HEK293T (cell line): ENCODE measurements around the gene TIRAP.

Experiments
- CTCF ChIA-PET: fragments of 350-600 bp; formaldehyde crosslinking; extraction: SDS; loops from one replicate; lab custom pipeline; 2021; ENCODE audit warnings: antibody characterized with exemption, inconsistent platforms; lab: Yijun Ruan, JAX
- POLR2A ChIA-PET: fragments of 350-600 bp; formaldehyde crosslinking; extraction: SDS; loops from one replicate; lab custom pipeline; 2020; ENCODE audit warnings: antibody characterized with exemption, inconsistent platforms; lab: Yijun Ruan, JAX
- DNase-seq: peaks from one replicate; pipeline ENCODE4 v3.0.0; 2012; ENCODE audit warnings: mixed read lengths; ENCODE audit errors: extremely low spot score
- ARNT ChIP-seq: fragments of 450-650 bp; IDR thresholded peaks from 2 replicates; pipeline ENCODE4 v1.6.1; 2017; ENCODE audit warnings: mild to moderate bottlenecking
- BHLHE40 ChIP-seq: fragments of 450-650 bp; IDR thresholded peaks from 2 replicates; pipeline ENCODE4 v1.6.1; 2016; ENCODE audit warnings: mild to moderate bottlenecking, moderate library complexity, borderline replicate concordance
- CTBP1 ChIP-seq: fragments of 450-650 bp; IDR thresholded peaks from 2 replicates; pipeline ENCODE4 v1.6.1; 2016; ENCODE audit warnings: borderline replicate concordance
- ELF4 ChIP-seq: fragments of 450-650 bp; IDR thresholded peaks from 2 replicates; pipeline ENCODE4 v1.6.1; 2017; ENCODE audit warnings: antibody characterized with exemption
- FOXA1 ChIP-seq: fragments of 450-650 bp; IDR thresholded peaks from 2 replicates; pipeline ENCODE4 v1.6.1; 2016; ENCODE audit warnings: mild to moderate bottlenecking
- FOXK2 ChIP-seq: fragments of 450-650 bp; IDR thresholded peaks from 2 replicates; pipeline ENCODE4 v1.6.1; 2016; ENCODE audit warnings: mild to moderate bottlenecking
- FOXM1 ChIP-seq: fragments of 450-650 bp; IDR thresholded peaks from 2 replicates; pipeline ENCODE4 v1.6.1; 2017; ENCODE audit warnings: mild to moderate bottlenecking, borderline replicate concordance
- HDGF ChIP-seq: fragments of 450-650 bp; IDR thresholded peaks from 2 replicates; pipeline ENCODE4 v1.6.1; 2017; ENCODE audit warnings: antibody characterized with exemption, borderline replicate concordance
- L3MBTL2 ChIP-seq: fragments of 450-650 bp; conservative IDR thresholded peaks from 2 replicates; pipeline ENCODE4 v1.6.1; 2016; ENCODE audit warnings: mild to moderate bottlenecking
- LEF1 ChIP-seq: fragments of 450-650 bp; IDR thresholded peaks from 2 replicates; pipeline ENCODE4 v1.6.1; 2017; ENCODE audit warnings: mild to moderate bottlenecking, borderline replicate concordance
- NFRKB ChIP-seq: fragments of 450-650 bp; IDR thresholded peaks from 2 replicates; pipeline ENCODE4 v1.6.1; 2016; ENCODE audit warnings: mild to moderate bottlenecking, moderate library complexity
- PKNOX1 ChIP-seq: fragments of 450-650 bp; IDR thresholded peaks from 2 replicates; pipeline ENCODE4 v1.6.1; 2016
- SP1 ChIP-seq: fragments of 450-650 bp; IDR thresholded peaks from 2 replicates; pipeline ENCODE4 v1.6.1; 2017
- SUZ12 ChIP-seq: fragments of 450-650 bp; IDR thresholded peaks from 2 replicates; pipeline ENCODE4 v1.6.1; 2016; ENCODE audit warnings: mild to moderate bottlenecking
- TARDBP ChIP-seq: fragments of 450-650 bp; IDR thresholded peaks from 2 replicates; pipeline ENCODE4 v1.6.1; 2016
- ZNF384 ChIP-seq: fragments of 450-650 bp; IDR thresholded peaks from 2 replicates; pipeline ENCODE4 v1.6.1; 2016

TIRAP gene

GRCh38 chr11:126339073-126339862 is 56.4 kb downstream of the TIRAP start:
- DNase-seq = no peak
- TF ChIP-seq TARDBP = no peak
- no peak for TF ChIP-seq LEF1
- TF ChIP-seq CTBP1 = no peak
- no peak for TF ChIP-seq FOXA1
- TF ChIP-seq HDGF = no peak
- no peak for TF ChIP-seq FOXM1
- TF ChIP-seq ARNT = no peak
- no peak for TF ChIP-seq FOXK2
- no peak for TF ChIP-seq SUZ12
- no peak for TF ChIP-seq NFRKB
- TF ChIP-seq ELF4 = no peak
- TF ChIP-seq SP1 = no peak
- no peak for TF ChIP-seq L3MBTL2
- TF ChIP-seq ZNF384 = no peak
- ChIA-PET CTCF (no interaction called here), POLR2A (interaction anchor here (1.7 kb wide), 1 partner anchor 16 kb away, joined by 6 read pairs; the partner anchor contains the start of gene ST3GAL4)

- ChIA-PET POLR2A (interaction anchor here (1.7 kb wide), 1 partner anchor 15 kb away, joined by 6 read pairs; the partner anchor contains the start of gene ST3GAL4), CTCF (interaction anchor here (0.7 kb wide), 1 partner anchor 139 kb away, joined by 3 read pairs; no protein-coding TSS in a partner anchor)
- DNase-seq = no peak
- TF ChIP-seq ZNF384 (no peak), LEF1 (no peak), CTBP1 (no peak), PKNOX1 (no peak), TARDBP (no peak)
Observed at GRCh38 chr11:126339863-126340434, 57.1 kb downstream of the TIRAP start.

- TF ChIP-seq PKNOX1 (no peak), ARNT (no peak), FOXM1 (no peak), BHLHE40 (no peak), NFRKB (no peak), TARDBP (no peak), FOXK2 (no peak), LEF1 (no peak), FOXA1 (no peak), SUZ12 (no peak), L3MBTL2 (no peak), SP1 (no peak), CTBP1 (no peak)
- no peak for DNase-seq
- ChIA-PET CTCF (no interaction called here), POLR2A (interaction anchor here (1.7 kb wide), 1 partner anchor 14 kb away, joined by 6 read pairs; the partner anchor contains the start of gene ST3GAL4)
Observed at GRCh38 chr11:126340960-126341606, 58.2 kb downstream of the TIRAP start.

GRCh38 chr11:126341760-126342161 is 58.9 kb downstream of the TIRAP start:
- DNase-seq = no peak
- ChIA-PET POLR2A (interaction anchor here (0.8 kb wide), 1 partner anchor 38 kb away, joined by 3 read pairs; the partner anchor contains the start of gene DCPS), CTCF (no interaction called here)
- TF ChIP-seq SP1 (no peak), BHLHE40 (no peak), FOXM1 (no peak), SUZ12 (no peak), FOXA1 (no peak)

- no peak for DNase-seq
- ChIA-PET POLR2A (interaction anchor here (1.2 kb wide), 1 partner anchor 11 kb away, joined by 3 read pairs; no protein-coding TSS in a partner anchor), CTCF (no interaction called here)
- no peak for TF ChIP-seq ARNT
Observed at GRCh38 chr11:126343051-126343450, 60.2 kb downstream of the TIRAP start.
